Body of pancreas (tissue), 4 donors: ENCODE measurements around the gene CTNNA2. TPM values are rescaled to one million over a fixed set of nuclear protein-coding genes. Genes with fewer than 3 reads are reported as not detected.

Source experiments
- ATAC-seq: fragments of 150-250 bp; one replicate; pipeline ENCODE4 v1.9.1; 2016
- DNase-seq, 4 donors: peaks; one replicate each; pipeline ENCODE4 v3.0.0-alpha.2; 2019
- H3K27ac ChIP-seq, 4 donors: fragments of 200-600 bp; sonication (generic); 1 replicate in 3 of 4; 2 replicates in 1 of 4; pipeline versions ENCODE4 v1.5.1 to v1.6.1; 2016 to 2019; ENCODE audit warnings: mild to moderate bottlenecking in 1 of 4, mixed read lengths in 1 of 4, moderate library complexity in 1 of 4
- H3K27me3 ChIP-seq, 2 donors: fragments of 200-600 bp; sonication (generic); one replicate each; pipeline ENCODE4 v1.6.0; 2016; ENCODE audit warnings: mild to moderate bottlenecking in 1 of 2
- H3K36me3 ChIP-seq, 2 donors: fragments of 200-600 bp; sonication (generic); replicated peaks in 1 of 2; 2 replicates each; pipeline ENCODE4 v1.5.1; 2016; ENCODE audit warnings: low read depth in 2 of 2; ENCODE audit not compliant: insufficient read depth in 1 of 2
- H3K4me1 ChIP-seq: fragments of 200-600 bp; sonication (generic); one replicate; pipeline ENCODE4 v1.6.0; 2016
- H3K4me3 ChIP-seq, 2 donors: fragments of 200-600 bp; sonication (generic); 1 replicate in 1 of 2; 2 replicates in 1 of 2; pipeline ENCODE4 v1.5.1; 2016 to 2019
- H3K9me3 ChIP-seq, 3 donors: fragments of 200-600 bp; sonication (generic); 1 replicate in 2 of 3; 2 replicates in 1 of 3; pipeline ENCODE4 v1.5.1; 2016
- POLR2A ChIP-seq, 3 donors: fragments of 450-650 bp; IDR thresholded peaks; one replicate each; pipeline ENCODE4 v1.6.1; 2016; ENCODE audit warnings: antibody characterized with exemption in 3 of 3, mild to moderate bottlenecking in 2 of 3
- WGBS, 2 donors: methylation state at CpG; one replicate each; pipeline ENCODE4 v1.1.5; 2017; 5-methylcytosine and 5-hydroxymethylcytosine counted together
- intact Hi-C: fragments of 100-400 bp; cut with DNase I; formaldehyde crosslinking; loops from one replicate; pipeline ENCODE4 v1.15.1; 2023
- total RNA-seq, 2 donors: library from RNA; depleted of rRNA; stranded (reverse); fragments of >200 nt; gene quantifications; one replicate each; pipeline ENCODE4 v1.1.0, GENCODE V29; 2016
- TF ChIP-seq, protein P1 (sequence below), 7 experiments: fragments of 450-650 bp in 4 of 7; fragments of 200-600 bp in 3 of 7; sonication (generic) in 3 of 7; IDR thresholded peaks; one replicate each; pipeline ENCODE4 v1.5.1; 2016 to 2019; ENCODE audit warnings: antibody characterized with exemption in 7 of 7

CTNNA2 gene
- total RNA-seq, 2 donors from 2014 or later: 0.52 to 29.3 TPM

GRCh38 chr2:80548469-80548868, 1035.6 kb downstream of the CTNNA2 start:
- no peak for DNase-seq
- intact Hi-C loops: no loop called here
- 51 to 63% methylated on average over 5 of the region's 5 CpGs for WGBS, 2 donors
- Histone ChIP-seq H3K27ac (no peak overlapping the region), H3K9me3 (no peaks in the 10 kb centered on the region), H3K4me3 (no peak overlapping the region), H3K4me1 (no peaks in the 10 kb centered on the region), H3K27me3 (no peaks in the 10 kb centered on the region), H3K36me3 (no peaks in the 10 kb centered on the region)
- no peak for ATAC-seq
- no peak for TF ChIP-seq POLR2A (IDR thresholded peaks at IDR 0.05)
- TF ChIP-seq, protein P1, sequence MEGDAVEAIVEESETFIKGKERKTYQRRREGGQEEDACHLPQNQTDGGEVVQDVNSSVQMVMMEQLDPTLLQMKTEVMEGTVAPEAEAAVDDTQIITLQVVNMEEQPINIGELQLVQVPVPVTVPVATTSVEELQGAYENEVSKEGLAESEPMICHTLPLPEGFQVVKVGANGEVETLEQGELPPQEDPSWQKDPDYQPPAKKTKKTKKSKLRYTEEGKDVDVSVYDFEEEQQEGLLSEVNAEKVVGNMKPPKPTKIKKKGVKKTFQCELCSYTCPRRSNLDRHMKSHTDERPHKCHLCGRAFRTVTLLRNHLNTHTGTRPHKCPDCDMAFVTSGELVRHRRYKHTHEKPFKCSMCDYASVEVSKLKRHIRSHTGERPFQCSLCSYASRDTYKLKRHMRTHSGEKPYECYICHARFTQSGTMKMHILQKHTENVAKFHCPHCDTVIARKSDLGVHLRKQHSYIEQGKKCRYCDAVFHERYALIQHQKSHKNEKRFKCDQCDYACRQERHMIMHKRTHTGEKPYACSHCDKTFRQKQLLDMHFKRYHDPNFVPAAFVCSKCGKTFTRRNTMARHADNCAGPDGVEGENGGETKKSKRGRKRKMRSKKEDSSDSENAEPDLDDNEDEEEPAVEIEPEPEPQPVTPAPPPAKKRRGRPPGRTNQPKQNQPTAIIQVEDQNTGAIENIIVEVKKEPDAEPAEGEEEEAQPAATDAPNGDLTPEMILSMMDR (IDR thresholded peaks at IDR 0.05): no peak

GRCh38 chr2:80549901-80550300, 1037.0 kb downstream of the CTNNA2 start:
- H3K4me1 ChIP-seq: no peaks in the 10 kb centered on the region
- TF ChIP-seq, protein P1 (IDR thresholded peaks at IDR 0.05): no peak
- TF ChIP-seq POLR2A (IDR thresholded peaks at IDR 0.05): no peak
- no peaks in the 10 kb centered on the region for H3K36me3 ChIP-seq
- H3K27ac ChIP-seq: no peak overlapping the region
- no peaks in the 10 kb centered on the region for H3K9me3 ChIP-seq
- 55 to 59% methylated on average over 3 of the region's 3 CpGs for WGBS, 2 donors
- no peak overlapping the region for H3K4me3 ChIP-seq
- no peak for DNase-seq
- intact Hi-C loops: no loop called here
- no peaks in the 10 kb centered on the region for H3K27me3 ChIP-seq
- no peak for ATAC-seq

GRCh38 chr2:80560326-80560725, 1047.5 kb downstream of the CTNNA2 start:
- intact Hi-C loops: no loop called here
- H3K9me3 ChIP-seq: no peaks in the 10 kb centered on the region
- no peaks in the 10 kb centered on the region for H3K36me3 ChIP-seq
- ATAC-seq: no peak
- 29 to 32% methylated on average over 4 of the region's 4 CpGs for WGBS, 2 donors
- H3K27me3 ChIP-seq: no peaks in the 10 kb centered on the region
- no peaks in the 10 kb centered on the region for H3K4me1 ChIP-seq
- no peak overlapping the region for H3K4me3 ChIP-seq
- DNase-seq: no peak
- TF ChIP-seq POLR2A (IDR thresholded peaks at IDR 0.05): no peak
- TF ChIP-seq, protein P1 (IDR thresholded peaks at IDR 0.05): no peak
- H3K27ac ChIP-seq: no peak overlapping the region

GRCh38 chr2:80568011-80568410, 1055.2 kb downstream of the CTNNA2 start:
- DNase-seq (no peak), ATAC-seq (no peak)
- TF ChIP-seq, protein P1 (IDR thresholded peaks at IDR 0.05): no peak
- TF ChIP-seq POLR2A (IDR thresholded peaks at IDR 0.05): no peak
- Histone ChIP-seq H3K27ac (no peak overlapping the region), H3K27me3 (no peaks in the 10 kb centered on the region), H3K4me3 (no peak overlapping the region), H3K4me1 (no peaks in the 10 kb centered on the region), H3K36me3 (no peaks in the 10 kb centered on the region), H3K9me3 (no peaks in the 10 kb centered on the region)
- intact Hi-C loops: no loop called here
- WGBS, 2 donors: 71 to 74% methylated on average over 3 of the region's 3 CpGs

GRCh38 chr2:80573167-80573566, 1060.3 kb downstream of the CTNNA2 start:
- H3K27ac ChIP-seq: no peak overlapping the region
- TF ChIP-seq, protein P1 (IDR thresholded peaks at IDR 0.05): no peak
- TF ChIP-seq POLR2A (IDR thresholded peaks at IDR 0.05): no peak
- no peaks in the 10 kb centered on the region for H3K9me3 ChIP-seq
- no peak overlapping the region for H3K4me3 ChIP-seq
- H3K27me3 ChIP-seq: no peaks in the 10 kb centered on the region
- no peak for ATAC-seq
- 58 to 65% methylated on average over 6 of the region's 6 CpGs for WGBS, 2 donors
- intact Hi-C loops: no loop called here
- no peak for DNase-seq
- no peaks in the 10 kb centered on the region for H3K4me1 ChIP-seq
- no peaks in the 10 kb centered on the region for H3K36me3 ChIP-seq
